ENCODE measurements around the gene BGLAP.

Gene BGLAP

DNA sequence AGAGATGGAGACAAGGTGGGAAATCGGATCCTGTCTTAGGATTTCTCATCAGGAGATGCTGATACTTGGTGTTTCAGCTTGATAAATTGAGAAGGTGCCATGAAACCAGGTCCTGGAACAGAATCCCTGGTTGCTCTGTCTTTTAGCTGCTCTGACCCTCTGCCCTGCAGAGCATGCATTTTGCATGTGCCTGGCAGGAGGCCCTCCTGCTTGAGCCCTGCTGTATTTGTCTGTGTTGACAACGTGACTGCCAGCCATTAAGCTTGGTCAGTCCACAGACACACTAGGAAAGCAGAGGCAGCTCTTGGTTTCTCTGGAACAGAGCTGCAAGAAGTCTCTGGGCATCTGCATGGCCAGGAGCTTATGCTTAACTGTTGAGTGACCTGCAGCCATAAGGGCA lies 45.5 kb upstream of the BGLAP start:
- no peak for DNase-seq (ENCODE audit: low read depth)
- TF ChIP-seq, protein P1, sequence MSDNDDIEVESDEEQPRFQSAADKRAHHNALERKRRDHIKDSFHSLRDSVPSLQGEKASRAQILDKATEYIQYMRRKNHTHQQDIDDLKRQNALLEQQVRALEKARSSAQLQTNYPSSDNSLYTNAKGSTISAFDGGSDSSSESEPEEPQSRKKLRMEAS (IDR thresholded peaks at IDR 0.05; ENCODE audit: low read depth, low read length) = no peak
- TF ChIP-seq POLR2A (IDR thresholded peaks at IDR 0.05; ENCODE audit: extremely low read depth, insufficient read length) = no peak
- TF ChIP-seq CTCF (IDR thresholded peaks at IDR 0.05; ENCODE audit: low read depth, low read length) = no peak
- TF ChIP-seq MYC (IDR thresholded peaks at IDR 0.05; ENCODE audit: low read depth, low read length) = no peak
- H3K4me3 ChIP-seq (ENCODE audit: low read depth, low read length) = no peak overlapping the region

DNA sequence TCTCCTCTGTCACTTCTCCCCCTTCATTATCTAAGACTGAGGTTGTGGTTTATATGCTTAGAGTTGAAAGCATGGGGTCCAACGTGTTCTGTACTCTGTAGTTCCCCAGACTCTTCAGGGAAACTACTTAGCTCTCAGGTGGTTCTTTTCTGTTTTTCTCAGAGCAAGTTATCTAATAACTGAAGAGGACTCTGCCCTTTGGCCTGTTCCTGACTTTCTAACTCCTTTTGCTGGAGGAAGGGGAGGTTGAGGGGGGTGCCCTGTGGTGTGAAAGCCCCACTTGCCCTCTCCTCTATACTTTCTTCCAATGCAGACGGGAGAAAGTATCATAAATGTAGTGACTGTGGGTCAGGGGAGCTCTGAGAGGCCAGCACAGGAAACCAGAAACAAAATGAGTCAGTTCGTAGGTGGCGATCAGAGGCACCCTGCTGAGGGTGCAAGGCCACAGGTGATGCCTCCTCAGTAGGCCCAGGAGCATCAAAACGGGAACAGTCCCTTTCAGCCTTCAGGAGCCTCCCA lies 43.1 kb upstream of the BGLAP start:
- H3K4me3 ChIP-seq (ENCODE audit: low read depth, low read length) = no peak overlapping the region
- DNase-seq (ENCODE audit: low read depth) = no peak

GRCh38 chr1:156200044-156200443 lies 41.9 kb upstream of the BGLAP start:
- TF ChIP-seq, protein P1 (IDR thresholded peaks at IDR 0.05; ENCODE audit: low read depth, low read length) = no peak
- TF ChIP-seq CTCF (IDR thresholded peaks at IDR 0.05; ENCODE audit: low read depth, low read length) = no peak
- no peak for TF ChIP-seq MYC (IDR thresholded peaks at IDR 0.05; ENCODE audit: low read depth, low read length)
- no peak for TF ChIP-seq POLR2A (IDR thresholded peaks at IDR 0.05; ENCODE audit: extremely low read depth, insufficient read length)
- no peak overlapping the region for H3K4me3 ChIP-seq (ENCODE audit: low read depth, low read length)

More for the DNA sequence above, 43.1 kb upstream of the BGLAP start:
- TF ChIP-seq CTCF (IDR thresholded peaks at IDR 0.05; ENCODE audit: low read depth, low read length) (no peak), POLR2A (IDR thresholded peaks at IDR 0.05; ENCODE audit: extremely low read depth, insufficient read length) (no peak), MYC (IDR thresholded peaks at IDR 0.05; ENCODE audit: low read depth, low read length) (no peak)
- TF ChIP-seq, protein P1 (IDR thresholded peaks at IDR 0.05; ENCODE audit: low read depth, low read length) = no peak

DNA sequence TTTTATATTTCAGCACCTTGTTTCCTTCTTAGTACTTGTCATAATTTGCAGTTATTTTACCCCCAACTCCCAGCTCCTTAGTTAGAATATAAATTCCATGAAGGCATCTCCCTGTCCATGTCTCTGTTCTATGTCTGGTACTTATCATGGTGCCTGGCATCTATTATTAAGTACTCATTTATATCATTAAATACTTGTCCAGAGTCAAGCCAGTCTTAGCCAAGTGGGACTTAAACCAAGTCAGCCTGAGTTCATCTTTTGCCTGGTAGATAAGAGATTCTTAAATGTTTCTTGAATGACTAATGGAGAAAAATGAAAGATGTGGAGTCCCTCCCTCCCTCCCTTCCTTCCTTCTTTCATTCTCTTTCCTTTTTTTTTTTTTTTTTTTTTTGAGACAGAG lies 38.7 kb upstream of the BGLAP start:
- TF ChIP-seq, protein P1 (IDR thresholded peaks at IDR 0.05; ENCODE audit: low read depth, low read length) = no peak
- TF ChIP-seq POLR2A (IDR thresholded peaks at IDR 0.05; ENCODE audit: extremely low read depth, insufficient read length) (no peak), MYC (IDR thresholded peaks at IDR 0.05; ENCODE audit: low read depth, low read length) (no peak), CTCF (IDR thresholded peaks at IDR 0.05; ENCODE audit: low read depth, low read length) (no peak)
- H3K4me3 ChIP-seq (ENCODE audit: low read depth, low read length) = no peak overlapping the region
- no peak for DNase-seq (ENCODE audit: low read depth)

More at GRCh38 chr1:156200044-156200443, 41.9 kb upstream of the BGLAP start:
- DNase-seq (ENCODE audit: low read depth) = no peak

- TF ChIP-seq MYC (IDR thresholded peaks at IDR 0.05; ENCODE audit: low read depth, low read length) = no peak
- no peak for TF ChIP-seq CTCF (IDR thresholded peaks at IDR 0.05; ENCODE audit: low read depth, low read length)
- TF ChIP-seq POLR2A (IDR thresholded peaks at IDR 0.05; ENCODE audit: extremely low read depth, insufficient read length) = no peak
- TF ChIP-seq, protein P1 (IDR thresholded peaks at IDR 0.05; ENCODE audit: low read depth, low read length) = no peak
- no peak for DNase-seq (ENCODE audit: low read depth)
- no peak overlapping the region for H3K4me3 ChIP-seq (ENCODE audit: low read depth, low read length)
Observed at GRCh38 chr1:156204686-156205085, 37.3 kb upstream of the BGLAP start.
